GM23248 (cell line): ENCODE measurements around the gene RPL41.

Experiments used
- EZH2 ChIP-seq: fragments of 200-600 bp; sonication (generic); IDR thresholded peaks from 2 replicates; pipeline ENCODE4 v1.6.1; 2018; ENCODE audit warnings: antibody characterized with exemption, mild to moderate bottlenecking; ENCODE audit not compliant: insufficient read depth, poor library complexity, severe bottlenecking
- EZH2phosphoT487 ChIP-seq: fragments of 200-600 bp; sonication (generic); IDR thresholded peaks from 2 replicates; pipeline ENCODE4 v1.6.1; 2018; ENCODE audit warnings: antibody characterized with exemption, moderate library complexity, mild to moderate bottlenecking, low read depth; ENCODE audit not compliant: insufficient read depth

DNA sequence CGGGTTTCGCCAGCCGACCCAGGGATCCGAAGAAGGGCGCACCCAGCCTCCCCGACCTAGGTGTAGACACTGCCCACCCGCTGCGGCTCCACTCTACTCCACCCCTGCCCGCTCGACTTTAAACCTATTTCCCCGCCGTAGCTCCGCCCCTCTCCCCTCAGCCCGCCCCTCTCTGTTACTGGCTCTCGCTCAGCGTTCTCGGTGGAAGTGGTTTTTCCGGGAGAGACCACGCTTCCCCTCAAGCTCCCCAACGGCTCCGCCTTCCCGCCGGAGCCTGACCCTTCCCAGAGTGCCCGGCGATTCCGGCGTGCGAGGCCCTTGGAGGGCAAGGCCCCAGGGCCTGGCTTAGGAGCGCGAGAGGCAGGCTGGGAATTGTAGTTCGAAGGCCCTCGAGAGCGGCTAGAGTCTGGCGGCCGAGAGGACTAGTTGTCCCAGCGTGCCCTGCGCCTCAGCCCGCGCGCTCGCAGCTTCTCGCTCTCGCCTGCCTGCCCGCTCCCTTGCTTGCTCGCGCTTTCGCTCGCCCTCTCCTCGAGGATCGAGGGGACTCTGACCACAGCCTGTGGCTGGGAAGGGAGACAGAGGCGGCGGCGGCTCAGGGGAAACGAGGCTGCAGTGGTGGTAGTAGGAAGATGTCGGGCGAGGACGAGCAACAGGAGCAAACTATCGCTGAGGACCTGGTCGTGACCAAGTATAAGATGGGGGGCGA lies 12.2 kb upstream of the RPL41 start, which contains the start of gene PA2G4:
- TF ChIP-seq EZH2 (no peak), EZH2phosphoT487 (no peak)
